ENCODE data around the gene FBLN2.

- TF ChIP-seq CTCF (IDR thresholded peaks at IDR 0.05) (no peak), POLR2A (IDR thresholded peaks at IDR 0.05) (no peak)
Observed at GRCh38 chr3:13542142-13542541, 6.8 kb upstream of the FBLN2 start.
